Stimulated activated effector memory CD8-positive, alpha-beta T cell treated with anti-CD3 and anti-CD28 coated beads, Interleukin-12 subunit alpha, Interleukin-12 subunit beta, amount 100 ng/mL, for 72 hours (primary cell): ENCODE data around the gene CCNY.

Experiments
- ATAC-seq: fragments of 150-1000 bp; cut with Tn5 transposase; 2 replicates; pipeline ENCODE4 v1.10.0; 2021
- DNase-seq, 2 donors: peaks; one replicate each; pipeline ENCODE4 v3.0.0; 2021 to 2022; ENCODE audit warnings: low spot score in 2 of 2
- H3K27ac Mint-ChIP-seq: one replicate; pipeline ENCODE4 v1.8.0; 2022; ENCODE audit warnings: mild to moderate bottlenecking, mixed read lengths
- H3K36me3 Mint-ChIP-seq: one replicate; pipeline ENCODE4 v1.8.0; 2022; ENCODE audit warnings: mild to moderate bottlenecking, mixed read lengths
- H3K4me1 Mint-ChIP-seq: one replicate; pipeline ENCODE4 v1.8.0; 2022; ENCODE audit warnings: mixed read lengths
- H3K4me3 Mint-ChIP-seq: one replicate; pipeline ENCODE4 v1.8.0; 2022; ENCODE audit warnings: mild to moderate bottlenecking, mixed read lengths
- H3K9me3 Mint-ChIP-seq: one replicate; pipeline ENCODE4 v1.8.0; 2022; ENCODE audit warnings: mixed read lengths

CCNY gene

GRCh38 chr10:35613597-35614226, 277.4 kb downstream of the CCNY start:
- Mint-ChIP-seq H3K4me3 (no peak overlapping the region), H3K9me3 (no peaks in the 10 kb centered on the region), H3K27ac (no peak overlapping the region), H3K36me3 (no peaks in the 10 kb centered on the region), H3K4me1 (no peaks in the 10 kb centered on the region)
- DNase-seq = no peak
- no peak for ATAC-seq

GRCh38 chr10:35614312-35614711, 278.0 kb downstream of the CCNY start:
- no peak overlapping the region for H3K4me3 Mint-ChIP-seq

More at GRCh38 chr10:35614312-35614711, 278.0 kb downstream of the CCNY start:
- DNase-seq (no peak), ATAC-seq (no peak)
- Mint-ChIP-seq H3K27ac (no peak overlapping the region), H3K9me3 (no peaks in the 10 kb centered on the region), H3K4me1 (no peaks in the 10 kb centered on the region), H3K36me3 (no peaks in the 10 kb centered on the region)
